RWPE2 (cell line): Measurements from ENCODE around the gene PRLR.

Experiments
- ATAC-seq: fragments of 200-7000 bp; cut with Tn5 transposase; 3 replicates; pipeline ENCODE4 v1.9.1; 2021; ENCODE audit warnings: low read depth
- DNase-seq: peaks from one replicate; pipeline ENCODE4 v3.0.0-alpha.2; 2020; ENCODE audit warnings: low spot score
- H3K27ac ChIP-seq: fragments of 450-650 bp; 2 replicates; pipeline ENCODE4 v1.5.1; 2017; ENCODE audit warnings: mild to moderate bottlenecking; ENCODE audit not compliant: poor library complexity, severe bottlenecking
- H3K27me3 ChIP-seq: fragments of 250-450 bp; sonication (Bioruptor Pico); 2 replicates; pipeline ENCODE4 v1.5.1; 2021; ENCODE audit warnings: mild to moderate bottlenecking, moderate library complexity; ENCODE audit not compliant: insufficient read depth, poor library complexity, severe bottlenecking
- H3K36me3 ChIP-seq: fragments of 250-450 bp; sonication (Bioruptor Pico); 2 replicates; pipeline ENCODE4 v1.5.1; 2020; ENCODE audit warnings: low read depth, mild to moderate bottlenecking, moderate library complexity
- H3K4me1 ChIP-seq: fragments of 250-450 bp; sonication (Bioruptor Pico); 2 replicates; pipeline ENCODE4 v1.5.1; 2021; ENCODE audit warnings: mild to moderate bottlenecking, moderate library complexity; ENCODE audit not compliant: insufficient read depth, poor library complexity, severe bottlenecking
- H3K4me3 ChIP-seq: fragments of 250-450 bp; sonication (Bioruptor Pico); 2 replicates; pipeline ENCODE4 v1.5.1; 2021; ENCODE audit warnings: mild to moderate bottlenecking, moderate library complexity; ENCODE audit not compliant: severe bottlenecking
- H3K9me3 ChIP-seq: fragments of 250-450 bp; sonication (Bioruptor Pico); 2 replicates; pipeline ENCODE4 v1.5.1; 2021; ENCODE audit warnings: mild to moderate bottlenecking, moderate library complexity; ENCODE audit not compliant: severe bottlenecking
- TF ChIP-seq, protein P1 (sequence below): fragments of 450-650 bp; IDR thresholded peaks from one replicate; pipeline ENCODE4 v1.5.1; 2017; ENCODE audit warnings: mild to moderate bottlenecking, moderate library complexity; ENCODE audit not compliant: poor library complexity, severe bottlenecking

PRLR gene

DNA sequence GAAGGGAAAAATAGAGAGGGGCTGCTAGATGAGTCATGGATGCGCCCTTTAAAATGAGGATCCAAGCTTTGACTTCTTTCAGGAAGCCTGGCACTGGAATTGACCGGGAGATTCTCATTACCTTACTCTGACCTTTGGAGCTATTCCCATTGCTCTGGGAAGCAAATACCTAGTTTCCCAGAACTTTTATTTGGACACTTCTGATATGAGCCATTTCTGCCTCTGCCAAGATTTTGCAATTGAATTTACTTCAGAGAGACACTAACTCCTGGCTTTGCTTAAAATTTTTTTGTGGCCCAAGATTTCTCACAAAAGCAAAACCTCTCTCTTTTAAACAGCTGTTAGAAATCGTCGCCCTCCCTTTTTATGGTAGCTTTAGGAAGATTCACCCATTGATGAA lies 166.9 kb downstream of the PRLR start:
- Histone ChIP-seq H3K36me3 (no peaks in the 10 kb centered on the region), H3K9me3 (no peaks in the 10 kb centered on the region), H3K4me3 (no peak overlapping the region), H3K4me1 (no peaks in the 10 kb centered on the region), H3K27me3 (peaks cover 3% of the 10 kb centered on the region), H3K27ac (no peak overlapping the region)
- no peak for DNase-seq
- TF ChIP-seq, protein P1, sequence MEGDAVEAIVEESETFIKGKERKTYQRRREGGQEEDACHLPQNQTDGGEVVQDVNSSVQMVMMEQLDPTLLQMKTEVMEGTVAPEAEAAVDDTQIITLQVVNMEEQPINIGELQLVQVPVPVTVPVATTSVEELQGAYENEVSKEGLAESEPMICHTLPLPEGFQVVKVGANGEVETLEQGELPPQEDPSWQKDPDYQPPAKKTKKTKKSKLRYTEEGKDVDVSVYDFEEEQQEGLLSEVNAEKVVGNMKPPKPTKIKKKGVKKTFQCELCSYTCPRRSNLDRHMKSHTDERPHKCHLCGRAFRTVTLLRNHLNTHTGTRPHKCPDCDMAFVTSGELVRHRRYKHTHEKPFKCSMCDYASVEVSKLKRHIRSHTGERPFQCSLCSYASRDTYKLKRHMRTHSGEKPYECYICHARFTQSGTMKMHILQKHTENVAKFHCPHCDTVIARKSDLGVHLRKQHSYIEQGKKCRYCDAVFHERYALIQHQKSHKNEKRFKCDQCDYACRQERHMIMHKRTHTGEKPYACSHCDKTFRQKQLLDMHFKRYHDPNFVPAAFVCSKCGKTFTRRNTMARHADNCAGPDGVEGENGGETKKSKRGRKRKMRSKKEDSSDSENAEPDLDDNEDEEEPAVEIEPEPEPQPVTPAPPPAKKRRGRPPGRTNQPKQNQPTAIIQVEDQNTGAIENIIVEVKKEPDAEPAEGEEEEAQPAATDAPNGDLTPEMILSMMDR, result no peak
- ATAC-seq, result no peak

DNA sequence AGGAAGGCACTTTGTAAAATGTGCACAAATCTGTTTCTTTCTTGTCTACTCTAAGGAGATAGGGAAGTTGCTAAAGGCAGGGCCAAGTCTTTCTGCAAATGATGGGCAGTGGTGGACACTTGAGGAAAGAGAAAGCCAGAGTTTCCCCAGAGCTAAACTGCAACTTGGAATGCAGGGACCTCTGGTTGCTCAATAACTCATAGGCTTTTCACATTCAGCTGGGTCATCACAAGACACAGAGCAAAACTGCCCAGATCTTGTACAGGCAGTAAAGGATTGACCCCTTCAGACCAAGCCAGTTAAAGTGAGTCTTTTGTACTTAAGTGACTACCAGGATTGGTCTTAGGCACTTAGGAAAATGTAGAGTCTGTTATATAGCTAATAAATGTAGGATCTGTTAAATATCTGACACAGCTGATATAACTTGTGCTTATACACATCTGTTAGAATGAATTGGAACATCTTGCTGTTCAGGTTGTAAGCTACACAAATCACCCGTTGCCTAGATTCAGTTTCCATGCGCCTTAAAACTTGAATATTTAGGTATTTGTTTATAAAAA lies 169.0 kb downstream of the PRLR start:
- H3K4me3 ChIP-seq, result no peak overlapping the region
- TF ChIP-seq, protein P1, result no peak
- no peaks in the 10 kb centered on the region for H3K9me3 ChIP-seq
- H3K27me3 ChIP-seq, result peaks cover 8% of the 10 kb centered on the region
- no peaks in the 10 kb centered on the region for H3K36me3 ChIP-seq
- no peaks in the 10 kb centered on the region for H3K4me1 ChIP-seq
- no peak overlapping the region for H3K27ac ChIP-seq
- ATAC-seq (no peak), DNase-seq (no peak)

DNA sequence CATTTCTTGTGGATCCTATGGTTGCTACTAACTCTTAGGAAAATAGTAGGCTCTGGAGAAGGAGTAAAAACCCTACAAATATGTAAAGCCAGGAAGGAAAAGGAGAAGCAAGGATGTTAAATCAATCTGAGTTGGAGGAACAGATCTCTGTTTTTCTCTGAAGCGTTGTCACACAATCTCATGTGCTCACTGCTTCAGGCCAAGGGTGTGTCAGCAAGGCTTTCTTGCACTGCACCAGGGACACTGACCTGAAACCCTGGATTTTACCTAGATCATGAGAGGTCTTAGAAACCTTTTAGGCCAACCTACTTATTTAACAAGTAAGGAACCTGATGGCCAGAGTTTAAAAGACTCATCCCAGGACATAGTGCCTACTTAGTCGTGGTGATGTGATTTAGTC lies 170.1 kb downstream of the PRLR start:
- Histone ChIP-seq H3K4me3 (no peak overlapping the region), H3K9me3 (no peaks in the 10 kb centered on the region), H3K36me3 (no peaks in the 10 kb centered on the region), H3K27ac (no peak overlapping the region), H3K4me1 (no peaks in the 10 kb centered on the region), H3K27me3 (peaks cover 8% of the 10 kb centered on the region)
- no peak for ATAC-seq
- no peak for DNase-seq
- TF ChIP-seq, protein P1, result no peak

DNA sequence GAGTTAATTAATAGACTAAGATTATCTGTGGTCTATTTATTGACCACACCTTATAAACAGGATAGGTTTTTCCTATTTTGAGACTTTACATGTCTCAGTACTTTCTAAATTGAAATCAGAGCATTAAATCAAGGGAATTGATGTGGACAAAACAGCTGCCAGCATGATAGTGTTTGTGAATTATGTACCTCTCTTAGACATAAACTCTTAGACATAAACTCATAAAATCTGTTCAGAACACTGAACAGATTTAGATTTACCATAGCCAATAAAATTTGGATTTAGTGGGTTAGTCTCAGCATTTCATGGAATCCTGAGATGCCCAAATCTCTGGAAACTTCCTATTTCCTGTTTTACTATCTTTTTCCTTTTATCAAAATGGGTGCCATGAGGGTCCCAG lies 171.0 kb downstream of the PRLR start:
- Histone ChIP-seq H3K27ac (no peak overlapping the region), H3K27me3 (peaks cover 8% of the 10 kb centered on the region), H3K36me3 (no peaks in the 10 kb centered on the region), H3K4me3 (no peak overlapping the region), H3K9me3 (no peaks in the 10 kb centered on the region), H3K4me1 (no peaks in the 10 kb centered on the region)
- TF ChIP-seq, protein P1, result no peak
- DNase-seq (no peak), ATAC-seq (no peak)

DNA sequence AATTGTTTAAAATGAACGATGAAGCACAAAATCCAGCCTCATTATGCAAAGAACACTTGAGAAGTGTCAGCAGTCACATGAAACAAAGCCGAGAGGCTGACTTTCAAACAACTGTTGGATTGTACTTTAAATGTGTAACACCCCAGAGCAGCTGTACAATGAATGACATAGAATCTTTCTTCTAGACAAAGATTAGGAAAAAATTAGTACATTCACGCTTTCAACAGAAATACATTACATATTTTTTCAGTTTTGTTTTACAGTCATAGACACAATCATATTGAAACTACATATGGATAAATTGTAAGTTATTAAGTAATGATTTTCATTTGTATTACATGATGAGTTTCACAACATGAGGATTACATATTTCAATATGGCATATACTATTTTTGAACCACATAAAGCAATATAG lies 171.9 kb downstream of the PRLR start:
- no peak for DNase-seq
- TF ChIP-seq, protein P1, result no peak

More for the DNA sequence above, 171.9 kb downstream of the PRLR start:
- Histone ChIP-seq H3K4me3 (no peak overlapping the region), H3K9me3 (no peaks in the 10 kb centered on the region), H3K27me3 (peaks cover 5% of the 10 kb centered on the region), H3K36me3 (no peaks in the 10 kb centered on the region), H3K4me1 (no peaks in the 10 kb centered on the region), H3K27ac (no peak overlapping the region)
- ATAC-seq, result no peak
